ENCODE measurements around the gene TMEM119.

- no peak for TF ChIP-seq CTCF (IDR thresholded peaks at IDR 0.05)
- TF ChIP-seq EP300 (IDR thresholded peaks at IDR 0.05): no peak
- TF ChIP-seq POLR2AphosphoS5 (IDR thresholded peaks at IDR 0.05): no peak
These were observed 1.7 kb upstream of the TMEM119 start for GRCh38 chr12:108599541-108599940.
